CD14-positive monocyte (primary cell): Measurements from ENCODE around the gene SNAP91. TPM values are rescaled to one million over a fixed set of nuclear protein-coding genes. Genes with fewer than 3 reads are reported as not detected.

Source experiments
- DNase-seq, 3 donors: peaks; one replicate each; pipeline ENCODE4 v3.0.0-alpha.2; 2011 to 2022
- H2AFZ ChIP-seq: 2 replicates; pipeline ENCODE4 v1.6.0; 2012; ENCODE audit warnings: mild to moderate bottlenecking, low read depth, low read length, inconsistent platforms; ENCODE audit not compliant: insufficient read depth, poor library complexity, severe bottlenecking
- H3K27ac ChIP-seq, 2 donors: 1 replicate in 1 of 2; 2 replicates in 1 of 2; pipeline ENCODE4 v1.5.1; 2012 to 2013; ENCODE audit warnings: low read length in 2 of 2, control low read depth in 1 of 2, inconsistent platforms in 1 of 2, low read depth in 1 of 2, mild to moderate bottlenecking in 1 of 2
- H3K27me3 ChIP-seq, 2 donors: one replicate each; pipeline versions ENCODE4 v1.6.0 to v1.6.1; 2011 to 2013; ENCODE audit warnings: low read length in 2 of 2; ENCODE audit not compliant: control insufficient read depth in 2 of 2, insufficient read depth in 2 of 2
- H3K36me3 ChIP-seq, 2 donors: replicated peaks in 1 of 2; 1 replicate in 1 of 2; 2 replicates in 1 of 2; pipeline versions ENCODE4 v1.5.1 to v1.6.1; 2012 to 2013; ENCODE audit warnings: low read length in 2 of 2, control low read depth in 1 of 2, inconsistent platforms in 1 of 2, mild to moderate bottlenecking in 1 of 2; ENCODE audit not compliant: insufficient read depth in 2 of 2, control insufficient read depth in 1 of 2
- H3K4me1 ChIP-seq, 2 donors: 1 replicate in 1 of 2; 2 replicates in 1 of 2; pipeline versions ENCODE4 v1.5.1 to v1.6.1; 2012 to 2013; ENCODE audit warnings: low read length in 2 of 2, control low read depth in 1 of 2, inconsistent platforms in 1 of 2, mild to moderate bottlenecking in 1 of 2, moderate library complexity in 1 of 2; ENCODE audit not compliant: insufficient read depth in 2 of 2, control insufficient read depth in 1 of 2
- H3K4me2 ChIP-seq: replicated peaks from 2 replicates; pipeline ENCODE3; 2012; ENCODE audit warnings: low read length, moderate library complexity, mild to moderate bottlenecking; ENCODE audit not compliant: poor library complexity, severe bottlenecking; ENCODE audit errors: extremely low read depth
- H3K4me3 ChIP-seq, 3 experiments: fragments of 200-600 bp in 1 of 3; sonication (generic) in 1 of 3; replicated peaks in 1 of 3; 1 replicate in 2 of 3; 2 replicates in 1 of 3; pipeline ENCODE4 v1.5.1; 2011 to 2013; ENCODE audit warnings: low read length in 3 of 3, mild to moderate bottlenecking in 3 of 3, control low read depth in 2 of 3, low read depth in 2 of 3, inconsistent platforms in 1 of 3, moderate library complexity in 1 of 3
- H3K79me2 ChIP-seq: 2 replicates; pipeline ENCODE4 v1.6.0; 2012; ENCODE audit warnings: mild to moderate bottlenecking, control low read depth, inconsistent platforms, low read length, moderate library complexity; ENCODE audit not compliant: insufficient read depth
- H3K9ac ChIP-seq: 2 replicates; pipeline ENCODE4 v1.6.0; 2017; ENCODE audit warnings: low read length, mild to moderate bottlenecking; ENCODE audit not compliant: insufficient read depth, poor library complexity, severe bottlenecking
- H3K9me3 ChIP-seq, 2 donors: replicated peaks in 1 of 2; 1 replicate in 1 of 2; 2 replicates in 1 of 2; pipeline versions ENCODE4 v1.5.1 to v1.6.1; 2012 to 2013; ENCODE audit warnings: low read length in 2 of 2, control low read depth in 1 of 2; ENCODE audit not compliant: control insufficient read depth in 1 of 2, insufficient read depth in 1 of 2
- H4K20me1 ChIP-seq: 2 replicates; pipeline ENCODE4 v1.6.0; 2012; ENCODE audit warnings: mild to moderate bottlenecking, low read length, control low read depth, moderate library complexity; ENCODE audit not compliant: insufficient read depth
- H3K27ac Mint-ChIP-seq, 7 donors: one replicate each; pipeline ENCODE4 v1.8.0; 2020; ENCODE audit warnings: mild to moderate bottlenecking in 7 of 7, mixed read lengths in 7 of 7, moderate library complexity in 6 of 7, inconsistent platforms in 2 of 7
- H3K27me3 Mint-ChIP-seq, 3 donors: one replicate each; pipeline ENCODE4 v1.8.0; 2021 to 2022; ENCODE audit warnings: low read depth in 3 of 3, mild to moderate bottlenecking in 3 of 3, mixed read lengths in 3 of 3, moderate library complexity in 3 of 3, inconsistent platforms in 1 of 3
- H3K36me3 Mint-ChIP-seq, 2 donors: one replicate each; pipeline ENCODE4 v1.8.0; 2020; ENCODE audit warnings: mixed read lengths in 2 of 2, inconsistent platforms in 1 of 2, mild to moderate bottlenecking in 1 of 2
- H3K4me1 Mint-ChIP-seq: one replicate; pipeline ENCODE4 v1.8.0; 2020; ENCODE audit warnings: mild to moderate bottlenecking, mixed read lengths
- H3K4me3 Mint-ChIP-seq, 2 donors: one replicate each; pipeline ENCODE4 v1.8.0; 2020; ENCODE audit warnings: mild to moderate bottlenecking in 2 of 2, mixed read lengths in 2 of 2, moderate library complexity in 1 of 2
- H3K9me3 Mint-ChIP-seq, 7 donors: one replicate each; pipeline ENCODE4 v1.8.0; 2020 to 2022; ENCODE audit warnings: mixed read lengths in 7 of 7, mild to moderate bottlenecking in 6 of 7, moderate library complexity in 6 of 7, inconsistent platforms in 2 of 7
- CTCF ChIP-seq: fragments of 200-600 bp; IDR thresholded peaks from one replicate; pipeline ENCODE4 v1.8.0; 2022; ENCODE audit warnings: antibody characterized with exemption, mild to moderate bottlenecking
- WGBS: methylation state at CpG from one replicate; pipeline ENCODE4 v1.1.5; 2013; ENCODE audit warnings: missing lambda C conversion rate; ENCODE audit not compliant: insufficient coverage; 5-methylcytosine and 5-hydroxymethylcytosine counted together
- intact Hi-C, 2 donors: fragments of 100-400 bp; cut with micrococcal nuclease; formaldehyde crosslinking; loops; one replicate each; pipeline versions ENCODE4 v1.15.0 to v1.15.1; 2023
- polyA plus RNA-seq, 3 donors: library from polyadenylated mRNA; depleted of rRNA in 1 of 3; unstranded in 2 of 3; stranded (reverse) in 1 of 3; fragments of 300-500 nt in 2 of 3; fragments of >200 nt in 1 of 3; fragmentation: Illumina TruSeq in 2 of 3; gene quantifications; 1 replicate in 2 of 3; 2 replicates in 1 of 3; pipeline ENCODE4 v1.2.3, GENCODE V29; 2012 to 2021

Gene SNAP91
- polyA plus RNA-seq, 3 donors: not detected

DNA sequence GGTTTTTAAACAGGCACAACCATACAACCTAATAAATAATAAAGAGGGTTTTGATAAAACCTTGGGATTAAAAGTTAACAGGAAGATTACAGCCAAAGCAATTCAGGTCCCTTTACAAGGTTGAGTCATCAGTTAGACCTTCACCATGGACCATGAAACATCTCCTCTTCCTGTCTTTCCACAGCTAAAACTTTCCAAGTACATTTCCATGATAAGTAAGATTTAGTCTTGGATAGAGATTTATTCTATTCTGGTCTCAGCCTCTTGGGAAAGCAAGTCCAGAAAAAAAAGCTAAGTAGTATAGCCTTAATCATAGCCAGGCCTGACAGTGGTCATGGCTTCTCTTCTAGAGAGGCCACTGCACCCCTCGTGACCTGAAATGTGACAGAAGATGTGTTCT is 199.5 kb downstream of the SNAP91 start:
- peaks cover 33 to 48% (median 46%) of the 10 kb centered on the region in 3 donors for H3K27me3 Mint-ChIP-seq
- no peak overlapping the region for H3K4me2 ChIP-seq
- H3K4me1 Mint-ChIP-seq: peaks cover 10% of the 10 kb centered on the region
- no peak overlapping the region for H3K27ac ChIP-seq
- intact Hi-C loops: no loop called here
- no peak overlapping the region for H3K9ac ChIP-seq
- H3K36me3 Mint-ChIP-seq: no peaks in the 10 kb centered on the region
- no peak overlapping the region for H2AFZ ChIP-seq
- peaks cover 5 to 7% of the 10 kb centered on the region in 2 donors for H3K4me1 ChIP-seq
- no peak for TF ChIP-seq CTCF
- DNase-seq: no peak
- H3K36me3 ChIP-seq: no peaks in the 10 kb centered on the region
- no peak overlapping the region for H3K4me3 Mint-ChIP-seq
- H4K20me1 ChIP-seq: no peaks in the 10 kb centered on the region
- no peak overlapping the region for H3K27ac Mint-ChIP-seq
- 100% methylated on average over 1 of the region's 1 CpG for WGBS
- no peak overlapping the region for H3K4me3 ChIP-seq
- peaks cover 0 to 7% of the 10 kb centered on the region in 2 donors for H3K9me3 ChIP-seq
- H3K27me3 ChIP-seq: peaks cover 34 to 36% of the 10 kb centered on the region in 2 donors
- H3K79me2 ChIP-seq: no peaks in the 10 kb centered on the region
- peaks cover 0 to 5% (median 0%) of the 10 kb centered on the region in 7 donors for H3K9me3 Mint-ChIP-seq

DNA sequence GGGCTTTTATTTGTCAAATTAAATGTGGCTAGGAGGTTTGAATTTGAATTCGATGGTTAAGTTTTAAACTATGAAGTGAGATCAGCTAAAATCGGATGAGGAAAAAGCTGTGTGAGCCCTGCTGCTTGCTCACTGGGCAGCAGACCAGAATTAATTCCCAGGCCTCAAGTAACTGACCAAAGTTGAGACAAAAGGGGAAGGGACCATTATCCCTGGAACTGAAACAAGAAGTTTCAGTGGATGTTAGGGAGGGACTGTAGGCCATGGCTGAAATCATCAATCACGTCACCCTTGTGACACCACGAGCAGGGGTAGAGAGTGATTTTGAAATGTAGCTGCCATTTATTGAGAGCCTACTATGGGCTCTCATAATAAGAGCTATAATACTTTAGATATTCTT is 203.5 kb downstream of the SNAP91 start:
- intact Hi-C loops: no loop called here
- 88% methylated on average over 2 of the region's 4 CpGs for WGBS
- DNase-seq: peak in 1 of 3 donors; percentile 39

More for the DNA sequence above, 203.5 kb downstream of the SNAP91 start:
- Mint-ChIP-seq H3K36me3 (no peaks in the 10 kb centered on the region), H3K4me3 (no peak overlapping the region), H3K27ac (no peak overlapping the region), H3K4me1 (no peaks in the 10 kb centered on the region), H3K9me3 (peaks cover 2 to 14% (median 6%) of the 10 kb centered on the region in 7 donors), H3K27me3 (peaks cover 2 to 14% (median 12%) of the 10 kb centered on the region in 3 donors)
- no peaks in the 10 kb centered on the region for H3K4me1 ChIP-seq
- no peaks in the 10 kb centered on the region for H3K79me2 ChIP-seq
- TF ChIP-seq CTCF: no peak
- H3K9ac ChIP-seq: no peak overlapping the region
- no peaks in the 10 kb centered on the region for H4K20me1 ChIP-seq
- no peak overlapping the region for H2AFZ ChIP-seq
- no peak overlapping the region for H3K27ac ChIP-seq
- H3K27me3 ChIP-seq: peaks cover 3 to 4% of the 10 kb centered on the region in 2 donors
- H3K4me3 ChIP-seq: no peak overlapping the region
- H3K9me3 ChIP-seq: no peaks in the 10 kb centered on the region
- no peaks in the 10 kb centered on the region for H3K36me3 ChIP-seq
- no peak overlapping the region for H3K4me2 ChIP-seq

Other genes starting within 250 kb of the SNAP91 start
- gene PRSS35, start 196.6 kb downstream of the SNAP91 start, polyA plus RNA-seq: not detected
- gene RIPPLY2, start 144.3 kb upstream of the SNAP91 start, polyA plus RNA-seq: not detected
- gene CYB5R4, start 150.6 kb upstream of the SNAP91 start, polyA plus RNA-seq: 100 to 1,000 TPM in 2 of 3 donors, 10 to 100 TPM in 1; 30.5 to 120 (median 116) TPM